Left hindlimb (tissue), 1 donor: Measurements from ENCODE around the gene SIGLEC15.
"Not testable (repeated sequence)": the region's sequence is repeated elsewhere in the genome, so short reads cannot be mapped to it uniquely, and the experiment has no call there.

Experiments used
- DNase-seq: peaks from one replicate; pipeline ENCODE4 v3.0.0-alpha.2; 2018

SIGLEC15 gene

GRCh38 chr18:45820106-45820745 is 5.2 kb upstream of the SIGLEC15 start:
- no peak for DNase-seq

GRCh38 chr18:45821026-45821425 is 4.4 kb upstream of the SIGLEC15 start:
- no peak for DNase-seq

GRCh38 chr18:45821711-45822110 is 3.8 kb upstream of the SIGLEC15 start:
- DNase-seq, result no peak

- no peak for DNase-seq
Observed at GRCh38 chr18:45826084-45826483, 609 bp downstream of the SIGLEC15 start.

- not testable (repeated sequence) for DNase-seq
Observed at GRCh38 chr18:45826716-45827115, 1.2 kb downstream of the SIGLEC15 start.

GRCh38 chr18:45828917-45829811 is 3.7 kb downstream of the SIGLEC15 start:
- DNase-seq, result no peak

GRCh38 chr18:45829855-45830254 is 4.4 kb downstream of the SIGLEC15 start:
- DNase-seq, result no peak

GRCh38 chr18:45830917-45831316 is 5.4 kb downstream of the SIGLEC15 start:
- DNase-seq, result no peak

GRCh38 chr18:45833846-45834245 is 8.4 kb downstream of the SIGLEC15 start:
- no peak for DNase-seq

- DNase-seq, result no peak
Observed at GRCh38 chr18:45834306-45834705, 8.8 kb downstream of the SIGLEC15 start.

GRCh38 chr18:45835057-45835636 is 9.7 kb downstream of the SIGLEC15 start:
- no peak for DNase-seq

- no peak for DNase-seq
Observed at GRCh38 chr18:45836242-45837205, 11.0 kb downstream of the SIGLEC15 start.

GRCh38 chr18:45837283-45838070 is 12.0 kb downstream of the SIGLEC15 start:
- no peak for DNase-seq

GRCh38 chr18:45838302-45839070 is 13.0 kb downstream of the SIGLEC15 start:
- no peak for DNase-seq

GRCh38 chr18:45839414-45840395 is 14.2 kb downstream of the SIGLEC15 start:
- DNase-seq, result no peak

- DNase-seq, result no peak
Observed at GRCh38 chr18:45841060-45841764, 15.7 kb downstream of the SIGLEC15 start.

GRCh38 chr18:45841765-45842442 is 16.4 kb downstream of the SIGLEC15 start:
- DNase-seq, result no peak

- no peak for DNase-seq
Observed at GRCh38 chr18:45843019-45843418, 17.5 kb downstream of the SIGLEC15 start.
